ENCODE measurements around the gene SHOC2.

The SHOC2 gene

GRCh38 chr10:110947061-110947595 lies 27.7 kb downstream of the SHOC2 start:
- no peak for DNase-seq

- DNase-seq, result no peak
These were observed 32.0 kb downstream of the SHOC2 start for GRCh38 chr10:110951381-110951780.

GRCh38 chr10:110957606-110958005 lies 38.2 kb downstream of the SHOC2 start:
- no peak for DNase-seq

- DNase-seq, result no peak
These were observed 40.3 kb downstream of the SHOC2 start for GRCh38 chr10:110959379-110960332.

GRCh38 chr10:110960333-110960712 lies 40.9 kb downstream of the SHOC2 start:
- no peak for DNase-seq

- no peak for DNase-seq
These were observed 43.0 kb downstream of the SHOC2 start for GRCh38 chr10:110962443-110962842.

- DNase-seq, result no peak
These were observed 43.8 kb downstream of the SHOC2 start for GRCh38 chr10:110963162-110963561.

- DNase-seq, result no peak
These were observed 45.3 kb downstream of the SHOC2 start for GRCh38 chr10:110964681-110965080.

GRCh38 chr10:110965216-110965615 lies 45.8 kb downstream of the SHOC2 start:
- no peak for DNase-seq

- DNase-seq, result no peak
These were observed 46.7 kb downstream of the SHOC2 start for GRCh38 chr10:110966146-110966545.

- DNase-seq, result no peak
These were observed 47.7 kb downstream of the SHOC2 start for GRCh38 chr10:110967009-110967630.

GRCh38 chr10:110967645-110968044 lies 48.2 kb downstream of the SHOC2 start:
- DNase-seq, result no peak

- no peak for DNase-seq
These were observed 49.8 kb downstream of the SHOC2 start for GRCh38 chr10:110969183-110969582.

GRCh38 chr10:110971638-110972037 lies 52.2 kb downstream of the SHOC2 start:
- no peak for DNase-seq

GRCh38 chr10:110972231-110973134 lies 53.1 kb downstream of the SHOC2 start:
- no peak for DNase-seq

- no peak for DNase-seq
These were observed 54.0 kb downstream of the SHOC2 start for GRCh38 chr10:110973400-110973799.

- DNase-seq, result no peak
These were observed 57.2 kb downstream of the SHOC2 start for GRCh38 chr10:110976577-110976976.

GRCh38 chr10:110977662-110978061 lies 58.3 kb downstream of the SHOC2 start:
- no peak for DNase-seq

- DNase-seq, result no peak
These were observed 58.8 kb downstream of the SHOC2 start for GRCh38 chr10:110978204-110978603.

GRCh38 chr10:110979611-110980010 lies 60.2 kb downstream of the SHOC2 start:
- no peak for DNase-seq

- DNase-seq, result no peak
These were observed 61.4 kb downstream of the SHOC2 start for GRCh38 chr10:110980807-110981206.

GRCh38 chr10:110983466-110983865 lies 64.1 kb downstream of the SHOC2 start:
- no peak for DNase-seq
